Gastrocnemius medialis (tissue), 4 donors: ENCODE measurements around the gene LIPE. TPM values are rescaled to one million over a fixed set of nuclear protein-coding genes. Genes with fewer than 3 reads are reported as not detected.

Experiments used
- ATAC-seq, 2 donors: fragments of 150-250 bp; one replicate each; pipeline ENCODE4 v1.9.1; 2016
- DNase-seq, 2 donors: peaks; one replicate each; pipeline ENCODE4 v3.0.0-alpha.2; 2019
- H3K27ac ChIP-seq, 4 donors: fragments of 200-600 bp; sonication (generic); 1 replicate in 1 of 4; 2 replicates in 3 of 4; pipeline ENCODE4 v1.5.1; 2016 to 2018; ENCODE audit warnings: mild to moderate bottlenecking in 2 of 4, moderate library complexity in 1 of 4
- H3K27me3 ChIP-seq, 3 donors: fragments of 200-600 bp; sonication (generic) in 2 of 3; 1 replicate in 1 of 3; 2 replicates in 2 of 3; pipeline versions ENCODE4 v1.5.1 to v1.6.0; 2016 to 2019; ENCODE audit warnings: mild to moderate bottlenecking in 1 of 3, moderate library complexity in 1 of 3
- H3K36me3 ChIP-seq, 2 donors: fragments of 200-600 bp; sonication (generic) in 1 of 2; one replicate each; pipeline ENCODE4 v1.5.1; 2017 to 2018
- H3K4me1 ChIP-seq, 2 donors: fragments of 200-600 bp; sonication (generic) in 1 of 2; one replicate each; pipeline ENCODE4 v1.5.1; 2016 to 2017; ENCODE audit warnings: mild to moderate bottlenecking in 2 of 2
- H3K4me3 ChIP-seq, 4 donors: fragments of 200-600 bp; sonication (generic) in 3 of 4; 1 replicate in 1 of 4; 2 replicates in 3 of 4; pipeline ENCODE4 v1.5.1; 2016 to 2019; ENCODE audit warnings: mild to moderate bottlenecking in 2 of 4
- H3K9me3 ChIP-seq, 3 donors: fragments of 200-600 bp; sonication (generic) in 2 of 3; 1 replicate in 1 of 3; 2 replicates in 2 of 3; pipeline ENCODE4 v1.5.1; 2016 to 2019
- POLR2A ChIP-seq, 2 donors: fragments of 450-650 bp; IDR thresholded peaks; one replicate each; pipeline ENCODE4 v1.6.1; 2017; ENCODE audit warnings: antibody characterized with exemption in 2 of 2, mild to moderate bottlenecking in 2 of 2, moderate library complexity in 2 of 2
- in situ Hi-C, 4 donors: fragments of 200-750 bp; cut with MboI; loops; one replicate each; pipeline versions ENCODE4 v1.15.0 to v1.8.0; 2017; ENCODE audit warnings: low sequenced_read_pairs in 4 of 4
- intact Hi-C: fragments of 100-400 bp; cut with DNase I; formaldehyde crosslinking; loops from one replicate; pipeline ENCODE4 v1.15.1; 2023; ENCODE audit warnings: low total_unique reads
- total RNA-seq, 4 donors: library from RNA; depleted of rRNA; stranded (reverse); fragments of >200 nt; gene quantifications; one replicate each; pipeline versions ENCODE4 v1.1.0 to v1.2.3, GENCODE V29; 2016
- TF ChIP-seq, protein P1 (sequence below), 5 experiments: fragments of 450-650 bp in 3 of 5; fragments of 200-600 bp in 2 of 5; sonication (generic) in 2 of 5; IDR thresholded peaks in 4 of 5; conservative IDR thresholded peaks in 1 of 5; 1 replicate in 4 of 5; 2 replicates in 1 of 5; pipeline ENCODE4 v1.5.1; 2016 to 2019; ENCODE audit warnings: antibody characterized with exemption in 5 of 5, mild to moderate bottlenecking in 3 of 5, moderate library complexity in 3 of 5

LIPE gene
- total RNA-seq, 4 donors from 2014 or later, result 6.9 to 44.5 (median 13.7) TPM

DNA sequence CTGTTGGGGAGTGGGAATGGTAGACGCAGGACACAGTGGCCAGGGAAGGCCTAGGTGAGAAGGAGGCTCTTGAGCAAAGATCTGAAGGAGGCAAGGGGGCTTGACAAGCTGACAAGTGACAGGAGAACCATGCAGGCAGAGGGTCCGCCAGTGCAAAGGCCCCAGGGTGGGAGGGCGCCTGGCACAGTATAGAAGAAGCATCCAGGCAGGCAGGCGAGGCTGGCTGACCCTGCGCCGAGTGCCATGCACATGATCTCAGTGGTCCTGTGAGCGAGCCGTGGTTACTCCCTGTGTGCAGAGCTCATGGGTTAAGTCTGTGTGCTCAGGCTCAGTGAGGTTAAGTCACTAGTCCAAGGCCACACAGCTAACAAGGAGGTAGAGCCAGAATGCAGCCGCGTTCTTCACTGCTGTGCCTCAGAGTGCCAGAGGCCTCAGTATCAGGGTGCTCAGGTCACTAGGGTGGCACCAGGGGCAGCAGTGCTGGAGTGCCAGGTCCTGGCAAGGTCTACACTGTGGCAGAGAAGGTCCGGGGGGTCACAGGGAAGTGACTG lies 52.3 kb downstream of the LIPE start:
- H3K36me3 ChIP-seq, result no peaks in the 10 kb centered on the region
- H3K9me3 ChIP-seq, result no peaks in the 10 kb centered on the region
- no peaks in the 10 kb centered on the region for H3K27me3 ChIP-seq
- DNase-seq, result no peak
- no peak for ATAC-seq
- in situ Hi-C loops (no loop called here), intact Hi-C loops (no loop called here)
- H3K4me1 ChIP-seq, result no peaks in the 10 kb centered on the region
- TF ChIP-seq POLR2A (IDR thresholded peaks at IDR 0.05), result no peak
- TF ChIP-seq, protein P1, sequence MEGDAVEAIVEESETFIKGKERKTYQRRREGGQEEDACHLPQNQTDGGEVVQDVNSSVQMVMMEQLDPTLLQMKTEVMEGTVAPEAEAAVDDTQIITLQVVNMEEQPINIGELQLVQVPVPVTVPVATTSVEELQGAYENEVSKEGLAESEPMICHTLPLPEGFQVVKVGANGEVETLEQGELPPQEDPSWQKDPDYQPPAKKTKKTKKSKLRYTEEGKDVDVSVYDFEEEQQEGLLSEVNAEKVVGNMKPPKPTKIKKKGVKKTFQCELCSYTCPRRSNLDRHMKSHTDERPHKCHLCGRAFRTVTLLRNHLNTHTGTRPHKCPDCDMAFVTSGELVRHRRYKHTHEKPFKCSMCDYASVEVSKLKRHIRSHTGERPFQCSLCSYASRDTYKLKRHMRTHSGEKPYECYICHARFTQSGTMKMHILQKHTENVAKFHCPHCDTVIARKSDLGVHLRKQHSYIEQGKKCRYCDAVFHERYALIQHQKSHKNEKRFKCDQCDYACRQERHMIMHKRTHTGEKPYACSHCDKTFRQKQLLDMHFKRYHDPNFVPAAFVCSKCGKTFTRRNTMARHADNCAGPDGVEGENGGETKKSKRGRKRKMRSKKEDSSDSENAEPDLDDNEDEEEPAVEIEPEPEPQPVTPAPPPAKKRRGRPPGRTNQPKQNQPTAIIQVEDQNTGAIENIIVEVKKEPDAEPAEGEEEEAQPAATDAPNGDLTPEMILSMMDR (IDR thresholded peaks at IDR 0.05 in 4 of 5, conservative IDR thresholded peaks at IDR 0.05 in 1 of 5), result no peak
- H3K4me3 ChIP-seq, result no peak overlapping the region
- H3K27ac ChIP-seq, result no peak overlapping the region

DNA sequence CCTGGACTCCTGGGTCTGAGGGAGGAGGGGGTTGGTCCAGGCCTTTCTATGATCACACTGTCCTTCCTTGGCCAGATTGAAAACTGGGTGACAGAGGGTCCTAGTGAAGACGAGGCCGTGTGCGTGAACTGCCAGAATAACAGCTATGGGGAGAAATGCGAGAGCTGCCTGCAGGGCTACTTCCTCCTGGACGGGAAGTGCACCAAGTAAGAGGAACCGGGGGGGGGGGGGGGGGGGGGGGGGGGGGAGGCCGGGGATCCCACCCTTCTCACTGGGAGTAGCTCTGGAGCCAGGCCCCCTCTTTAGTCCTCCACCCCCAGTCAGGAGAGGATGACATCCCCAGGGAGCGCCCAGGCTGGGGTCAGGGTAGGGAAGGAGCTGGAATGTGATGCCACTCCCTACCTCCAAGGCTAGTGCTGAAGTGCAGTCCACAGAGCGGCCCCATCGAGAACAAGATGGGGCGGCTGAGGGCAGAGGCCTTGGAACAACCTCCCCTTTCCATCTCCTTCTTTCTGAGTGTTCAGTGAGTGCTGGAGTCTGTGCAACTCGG lies 56.5 kb downstream of the LIPE start:
- H3K36me3 ChIP-seq, result no peaks in the 10 kb centered on the region
- no peak overlapping the region for H3K4me3 ChIP-seq
- H3K27ac ChIP-seq, result no peak overlapping the region
- H3K4me1 ChIP-seq, result peaks cover 0 to 4% of the 10 kb centered on the region in 2 donors
- TF ChIP-seq POLR2A (IDR thresholded peaks at IDR 0.05), result no peak
- TF ChIP-seq, protein P1 (IDR thresholded peaks at IDR 0.05 in 4 of 5, conservative IDR thresholded peaks at IDR 0.05 in 1 of 5), result no peak
- no peaks in the 10 kb centered on the region for H3K27me3 ChIP-seq
- H3K9me3 ChIP-seq, result no peaks in the 10 kb centered on the region
- DNase-seq, result no peak
- ATAC-seq, result no peak
- intact Hi-C loops, result no loop called here
- in situ Hi-C loops, result no loop called here

DNA sequence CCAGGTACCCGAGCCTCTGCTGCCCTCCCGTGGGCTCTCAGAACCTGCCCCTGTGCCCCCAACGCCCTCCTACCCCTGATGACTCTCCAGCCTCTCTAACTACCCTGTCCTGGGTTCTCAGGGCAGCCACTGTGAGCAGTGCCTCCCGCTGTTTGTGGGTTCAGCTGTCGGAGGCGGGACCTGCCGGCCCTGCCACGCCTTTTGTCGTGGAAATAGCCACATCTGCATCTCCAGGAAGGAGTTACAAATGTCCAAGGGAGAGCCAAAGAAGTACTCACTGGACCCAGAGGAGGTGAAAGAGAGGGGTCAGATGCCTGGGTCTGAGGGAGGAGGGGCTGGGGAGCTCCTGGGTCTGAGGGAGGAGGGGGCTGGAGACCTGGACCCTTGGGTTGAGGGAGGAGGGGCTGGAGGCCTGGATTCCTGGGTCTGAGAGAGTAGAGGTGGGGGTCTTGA lies 57.1 kb downstream of the LIPE start:
- Histone ChIP-seq H3K27me3 (no peaks in the 10 kb centered on the region), H3K36me3 (no peaks in the 10 kb centered on the region), H3K9me3 (no peaks in the 10 kb centered on the region), H3K4me1 (peaks cover 0 to 5% of the 10 kb centered on the region in 2 donors), H3K27ac (no peak overlapping the region), H3K4me3 (no peak overlapping the region)
- DNase-seq, result no peak
- in situ Hi-C loops, result no loop called here
- intact Hi-C loops, result no loop called here
- TF ChIP-seq, protein P1 (IDR thresholded peaks at IDR 0.05 in 4 of 5, conservative IDR thresholded peaks at IDR 0.05 in 1 of 5), result no peak
- TF ChIP-seq POLR2A (IDR thresholded peaks at IDR 0.05), result no peak
- ATAC-seq, result no peak

DNA sequence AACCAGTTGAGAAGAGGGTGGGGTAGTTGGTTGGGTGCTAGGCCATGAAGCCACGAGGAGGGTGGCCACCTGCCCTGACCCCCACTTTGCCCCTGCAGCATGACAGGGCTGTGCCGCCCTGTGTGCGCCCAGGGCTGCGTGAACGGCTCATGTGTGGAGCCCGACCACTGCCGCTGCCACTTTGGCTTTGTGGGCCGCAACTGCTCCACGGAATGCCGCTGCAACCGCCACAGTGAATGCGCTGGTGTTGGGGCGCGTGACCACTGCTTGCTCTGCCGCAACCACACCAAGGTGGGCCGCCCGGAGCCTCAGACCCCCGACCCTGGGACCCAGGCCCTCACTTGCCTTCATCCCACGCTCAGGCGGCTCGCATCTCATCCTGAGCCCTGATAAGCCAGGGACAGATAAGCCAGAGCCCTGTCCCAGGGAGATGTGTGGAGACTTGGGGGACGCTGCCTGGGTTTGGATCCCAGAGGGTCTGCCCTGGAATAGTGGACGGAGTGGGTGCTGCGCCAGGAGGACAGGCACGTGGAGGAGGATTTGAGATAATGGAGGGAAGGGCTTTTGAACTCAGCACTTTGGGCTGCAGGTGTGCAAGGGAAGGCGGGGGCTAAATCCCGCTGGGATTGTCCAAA lies 57.6 kb downstream of the LIPE start:
- no peaks in the 10 kb centered on the region for H3K9me3 ChIP-seq
- intact Hi-C loops (no loop called here), in situ Hi-C loops (no loop called here)
- no peaks in the 10 kb centered on the region for H3K36me3 ChIP-seq
- H3K27ac ChIP-seq, result no peak overlapping the region
- DNase-seq (no peak), ATAC-seq (no peak)
- no peak for TF ChIP-seq POLR2A (IDR thresholded peaks at IDR 0.05)
- TF ChIP-seq, protein P1 (IDR thresholded peaks at IDR 0.05 in 4 of 5, conservative IDR thresholded peaks at IDR 0.05 in 1 of 5), result no peak
- no peaks in the 10 kb centered on the region for H3K27me3 ChIP-seq
- no peak overlapping the region for H3K4me3 ChIP-seq
- peaks cover 0 to 9% of the 10 kb centered on the region in 2 donors for H3K4me1 ChIP-seq
